SK-N-SH (cell line): ENCODE results near the gene HLA-DOB. TPM values are rescaled to one million over a fixed set of nuclear protein-coding genes. Genes with fewer than 3 reads are reported as not detected.

ENCODE experiments used
- CTCF ChIA-PET: fragments of 300-600, 350-600 bp; formaldehyde crosslinking; extraction: SDS; loops from one replicate; lab custom pipeline; 2021; lab: Yijun Ruan, JAX
- POLR2A ChIA-PET: fragments of 350-600 bp; sonication (Branson Sonifier 250); formaldehyde crosslinking; extraction: SDS; loops from one replicate; lab custom pipeline; 2020; ENCODE audit warnings: antibody characterized with exemption, inconsistent platforms; lab: Yijun Ruan, JAX
- DNase-seq: peaks from one replicate; pipeline ENCODE4 v3.0.0; 2012
- H2AFZ ChIP-seq: fragments of 200-600 bp; sonication (generic); 2 replicates; pipeline ENCODE4 v1.8.1; 2016; ENCODE audit warnings: antibody characterized with exemption, mild to moderate bottlenecking, low read depth
- H3F3A ChIP-seq: fragments of 200-600 bp; sonication (generic); replicated peaks from 2 replicates; pipeline ENCODE3; 2016; ENCODE audit warnings: antibody characterized with exemption, mild to moderate bottlenecking; ENCODE audit not compliant: insufficient read depth
- H3K27ac ChIP-seq, 2 experiments: fragments of 200-500 bp in 1 of 2; fragments of 200-600 bp in 1 of 2; sonication (Bioruptor generic) in 1 of 2; sonication (generic), shearing (Covaris generic) in 1 of 2; 2 replicates each; pipeline versions ENCODE4 v1.5.1 to v1.6.1; 2014 to 2016; ENCODE audit warnings: low read depth in 2 of 2, inconsistent platforms in 1 of 2, low read length in 1 of 2, mild to moderate bottlenecking in 1 of 2, mixed read lengths in 1 of 2
- H3K27me3 ChIP-seq: fragments of 200-600 bp; sonication (generic), shearing (Covaris generic); 2 replicates; pipeline ENCODE4 v1.6.1; 2016; ENCODE audit warnings: mixed run types; ENCODE audit not compliant: insufficient read depth
- H3K36me3 ChIP-seq, 2 experiments: fragments of 200-500 bp in 1 of 2; fragments of 200-600 bp in 1 of 2; sonication (Bioruptor generic) in 1 of 2; sonication (generic) in 1 of 2; replicated peaks in 1 of 2; 2 replicates each; pipeline versions ENCODE3 to v1.5.1; 2014 to 2016; ENCODE audit warnings: low read length in 1 of 2, mild to moderate bottlenecking in 1 of 2; ENCODE audit not compliant: insufficient read depth in 2 of 2, control insufficient read depth in 1 of 2
- H3K4me1 ChIP-seq, 2 experiments: fragments of 200-500 bp in 1 of 2; fragments of 200-600 bp in 1 of 2; sonication (Bioruptor generic) in 1 of 2; sonication (generic), shearing (Covaris generic) in 1 of 2; 2 replicates each; pipeline versions ENCODE4 v1.5.1 to v1.6.1; 2014 to 2016; ENCODE audit warnings: low read depth in 1 of 2, low read length in 1 of 2, mixed run types in 1 of 2; ENCODE audit not compliant: insufficient read depth in 2 of 2, control insufficient read depth in 1 of 2
- H3K4me2 ChIP-seq: fragments of 200-600 bp; sonication (generic), shearing (Covaris generic); 2 replicates; pipeline ENCODE4 v1.6.1; 2017; ENCODE audit warnings: mixed run types
- H3K4me3 ChIP-seq, 2 experiments: fragments of 200-500 bp in 1 of 2; fragments of 200-600 bp in 1 of 2; sonication (Bioruptor generic) in 1 of 2; sonication (generic), shearing (Covaris generic) in 1 of 2; 2 replicates each; pipeline versions ENCODE4 v1.5.1 to v1.8.1; 2014 to 2016; ENCODE audit warnings: low read depth in 2 of 2, inconsistent platforms in 1 of 2, low read length in 1 of 2, mild to moderate bottlenecking in 1 of 2, mixed read lengths in 1 of 2, moderate library complexity in 1 of 2
- H3K79me2 ChIP-seq: fragments of 200-600 bp; sonication (generic); 2 replicates; pipeline ENCODE4 v1.8.1; 2017; ENCODE audit warnings: mild to moderate bottlenecking; ENCODE audit not compliant: insufficient read depth
- H3K9ac ChIP-seq: fragments of 200-600 bp; sonication (generic); 2 replicates; pipeline ENCODE4 v1.6.1; 2017; ENCODE audit warnings: mixed run types
- H3K9me2 ChIP-seq: fragments of 200-600 bp; sonication (generic); 2 replicates; pipeline ENCODE4 v1.6.1; 2017; ENCODE audit warnings: mixed run types
- H3K9me3 ChIP-seq: fragments of 200-600 bp; sonication (generic); 2 replicates; pipeline ENCODE4 v1.6.1; 2017; ENCODE audit warnings: mixed run types, mild to moderate bottlenecking, moderate library complexity
- H4K20me1 ChIP-seq: fragments of 200-600 bp; sonication (generic); 2 replicates; pipeline ENCODE4 v1.6.1; 2017; ENCODE audit warnings: mild to moderate bottlenecking, mixed run types; ENCODE audit not compliant: insufficient read depth
- CHD2 ChIP-seq: fragments of 150-350 bp; IDR thresholded peaks from 2 replicates; pipeline ENCODE4 v1.6.1; 2018; ENCODE audit warnings: low read length; ENCODE audit not compliant: partially characterized antibody
- EP300 ChIP-seq, 2 experiments: IDR thresholded peaks; 2 replicates each; pipeline versions ENCODE4 v1.4.0 to v1.6.1; 2012; ENCODE audit warnings: borderline replicate concordance in 1 of 2, low read depth in 1 of 2, low read length in 1 of 2
- EZH2phosphoT487 ChIP-seq: fragments of 200-600 bp; sonication (generic); IDR thresholded peaks from 2 replicates; pipeline ENCODE4 v1.6.1; 2017; ENCODE audit warnings: low read depth, mixed run types, mild to moderate bottlenecking, antibody characterized with exemption, moderate library complexity, borderline replicate concordance
- FOSL2 ChIP-seq: IDR thresholded peaks from 2 replicates; pipeline ENCODE4 v1.4.0; 2012; ENCODE audit warnings: low read depth, mild to moderate bottlenecking, moderate library complexity, borderline replicate concordance
- FOXM1 ChIP-seq: IDR thresholded peaks from 2 replicates; pipeline ENCODE4 v1.4.0; 2012; ENCODE audit warnings: low read depth, mild to moderate bottlenecking
- MXI1 ChIP-seq: IDR thresholded peaks from 2 replicates; pipeline ENCODE4 v1.6.1; 2012; ENCODE audit warnings: mild to moderate bottlenecking, low read depth, low read length, improper control_type of control experiment
- RAD21 ChIP-seq: IDR thresholded peaks from 2 replicates; pipeline ENCODE4 v1.6.1; 2012; ENCODE audit warnings: mild to moderate bottlenecking, low read length
- RCOR1 ChIP-seq: fragments of 150-350 bp; IDR thresholded peaks from 2 replicates; pipeline ENCODE4 v1.6.1; 2017; ENCODE audit warnings: antibody characterized with exemption, low read length
- RFX5 ChIP-seq: IDR thresholded peaks from 2 replicates; pipeline ENCODE4 v1.6.1; 2012; ENCODE audit warnings: mild to moderate bottlenecking, improper control_type of control experiment, low read length
- YY1 ChIP-seq: IDR thresholded peaks from 2 replicates; pipeline ENCODE4 v1.4.0; 2012; ENCODE audit warnings: low read depth, mild to moderate bottlenecking
- WGBS: methylation state at CpG from one replicate; pipeline ENCODE4 v1.1.6; 2017; ENCODE audit warnings: low lambda C conversion rate; 5-methylcytosine and 5-hydroxymethylcytosine counted together
- polyA plus RNA-seq, 3 experiments: library from polyadenylated mRNA; depleted of rRNA; stranded (reverse); fragments of >200 nt; gene quantifications; 2 replicates each; pipeline ENCODE4 v1.2.3, GENCODE V29; 2012
- TF ChIP-seq, protein P1 (sequence below): IDR thresholded peaks from 2 replicates; pipeline ENCODE4 v1.6.1; 2012; ENCODE audit warnings: mild to moderate bottlenecking, low read depth, low read length, moderate library complexity
- TF ChIP-seq, protein P2 (sequence below): IDR thresholded peaks from 2 replicates; pipeline ENCODE4 v1.4.0; 2012; ENCODE audit warnings: low read depth, borderline replicate concordance
- TF ChIP-seq, protein P3 (sequence below): IDR thresholded peaks from 2 replicates; pipeline ENCODE4; 2012

HLA-DOB gene
- polyA plus RNA-seq, 1 of the 3 experiments (the other 2 are of a cell fraction), result not detected

DNA sequence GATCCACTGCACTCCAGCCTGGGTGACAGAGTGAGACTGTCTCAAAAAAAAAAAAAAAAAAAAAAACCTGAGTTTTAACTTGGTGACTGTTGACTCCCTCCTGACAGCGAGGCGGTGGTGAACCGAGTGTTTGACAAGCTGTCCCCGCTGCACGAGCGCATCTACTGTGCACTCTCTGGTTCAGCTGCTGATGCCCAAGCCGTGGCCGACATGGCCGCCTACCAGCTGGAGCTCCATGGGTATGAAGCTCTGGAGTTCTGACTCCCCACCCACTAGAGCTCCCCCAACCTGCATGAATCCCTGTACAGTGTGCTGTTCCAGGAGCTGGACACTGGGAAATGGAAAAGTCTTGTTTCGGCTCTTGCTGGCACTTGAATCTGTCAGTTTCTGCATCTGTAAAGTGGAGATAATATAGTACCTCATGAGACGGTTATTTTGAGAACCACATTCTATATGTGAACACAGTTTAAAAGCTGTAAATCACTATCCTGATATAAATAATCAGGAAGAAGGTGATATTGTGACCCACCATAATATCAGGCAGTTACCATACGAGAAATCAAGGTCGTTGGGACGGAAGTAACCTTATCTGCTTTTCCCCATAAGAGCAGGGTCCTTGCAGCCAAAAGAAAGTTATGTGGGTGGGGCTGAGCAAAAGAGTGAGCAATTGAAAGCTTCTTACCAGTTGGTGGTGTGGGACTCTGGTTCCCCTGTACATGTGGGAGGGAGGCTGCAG is 40.5 kb upstream of the HLA-DOB start (continued):
- TF ChIP-seq RAD21, result no peak
- no peak for TF ChIP-seq RCOR1
- TF ChIP-seq EP300 (IDR thresholded peaks at IDR 0.05; ENCODE audit: borderline replicate concordance in 1 of 2, low read depth in 1 of 2, low read length in 1 of 2), result no peak
- TF ChIP-seq, all 33 proteins: peak for 0

DNA sequence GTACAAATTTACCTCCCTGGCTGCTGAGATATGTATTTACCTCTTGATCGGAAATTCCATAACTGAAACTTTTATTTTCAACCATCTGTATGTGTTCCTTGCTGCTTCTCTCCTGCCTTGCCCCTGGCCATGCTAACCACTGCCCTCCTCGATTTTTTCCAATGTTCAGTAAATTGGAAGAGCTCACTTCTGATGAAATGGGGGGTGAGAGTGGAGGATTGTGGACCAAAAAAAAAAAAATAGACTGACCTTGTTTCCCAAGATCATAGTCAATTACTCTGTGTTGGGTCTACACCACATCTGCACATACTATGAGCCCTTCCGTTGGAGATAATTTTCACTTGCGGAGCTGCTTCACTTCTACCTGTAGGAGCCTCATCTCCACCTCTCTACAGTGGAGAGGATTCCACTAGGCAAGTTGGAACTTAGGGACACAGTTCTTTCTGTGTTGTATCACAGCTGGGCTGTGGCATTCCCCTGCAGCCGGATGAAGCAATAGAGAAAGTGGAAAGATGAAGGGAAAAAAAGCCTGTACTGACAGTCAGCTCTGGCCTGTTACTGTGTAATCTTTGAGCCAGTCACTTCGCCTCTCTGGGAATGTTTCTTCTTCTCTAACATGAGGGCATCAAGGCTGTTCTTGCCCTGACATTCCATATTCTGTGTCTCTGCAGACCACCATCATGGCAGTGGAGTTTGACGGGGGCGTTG is 38.8 kb upstream of the HLA-DOB start:
- no peaks in the 10 kb centered on the region for H3K9me2 ChIP-seq
- no peak overlapping the region for H3K4me2 ChIP-seq
- peaks cover 10% of the 10 kb centered on the region for H3F3A ChIP-seq
- ChIA-PET POLR2A (interaction anchor here (1.5 kb wide), 1 partner anchor 116 kb away, joined by 4 read pairs; no protein-coding TSS in a partner anchor), CTCF (interaction anchor here (0.8 to 8.3 kb wide), 11 partner anchors 8 to 129 kb away, joined by 3 to 137 read pairs (median 4); partner anchors contain the start of genes PSMB8 and TAP2)
- H3K9ac ChIP-seq, result no peak overlapping the region
- no peaks in the 10 kb centered on the region for H4K20me1 ChIP-seq
- DNase-seq, result no peak
- H3K27me3 ChIP-seq, result no peaks in the 10 kb centered on the region
- H3K9me3 ChIP-seq, result no peaks in the 10 kb centered on the region
- no peak overlapping the region for H3K27ac ChIP-seq
- H3K4me1 ChIP-seq, result peaks cover 0 to 14% of the 10 kb centered on the region in 2 experiments; a peak in 1 of 4 replicates
- no peak overlapping the region for H2AFZ ChIP-seq
- TF ChIP-seq, protein P1, sequence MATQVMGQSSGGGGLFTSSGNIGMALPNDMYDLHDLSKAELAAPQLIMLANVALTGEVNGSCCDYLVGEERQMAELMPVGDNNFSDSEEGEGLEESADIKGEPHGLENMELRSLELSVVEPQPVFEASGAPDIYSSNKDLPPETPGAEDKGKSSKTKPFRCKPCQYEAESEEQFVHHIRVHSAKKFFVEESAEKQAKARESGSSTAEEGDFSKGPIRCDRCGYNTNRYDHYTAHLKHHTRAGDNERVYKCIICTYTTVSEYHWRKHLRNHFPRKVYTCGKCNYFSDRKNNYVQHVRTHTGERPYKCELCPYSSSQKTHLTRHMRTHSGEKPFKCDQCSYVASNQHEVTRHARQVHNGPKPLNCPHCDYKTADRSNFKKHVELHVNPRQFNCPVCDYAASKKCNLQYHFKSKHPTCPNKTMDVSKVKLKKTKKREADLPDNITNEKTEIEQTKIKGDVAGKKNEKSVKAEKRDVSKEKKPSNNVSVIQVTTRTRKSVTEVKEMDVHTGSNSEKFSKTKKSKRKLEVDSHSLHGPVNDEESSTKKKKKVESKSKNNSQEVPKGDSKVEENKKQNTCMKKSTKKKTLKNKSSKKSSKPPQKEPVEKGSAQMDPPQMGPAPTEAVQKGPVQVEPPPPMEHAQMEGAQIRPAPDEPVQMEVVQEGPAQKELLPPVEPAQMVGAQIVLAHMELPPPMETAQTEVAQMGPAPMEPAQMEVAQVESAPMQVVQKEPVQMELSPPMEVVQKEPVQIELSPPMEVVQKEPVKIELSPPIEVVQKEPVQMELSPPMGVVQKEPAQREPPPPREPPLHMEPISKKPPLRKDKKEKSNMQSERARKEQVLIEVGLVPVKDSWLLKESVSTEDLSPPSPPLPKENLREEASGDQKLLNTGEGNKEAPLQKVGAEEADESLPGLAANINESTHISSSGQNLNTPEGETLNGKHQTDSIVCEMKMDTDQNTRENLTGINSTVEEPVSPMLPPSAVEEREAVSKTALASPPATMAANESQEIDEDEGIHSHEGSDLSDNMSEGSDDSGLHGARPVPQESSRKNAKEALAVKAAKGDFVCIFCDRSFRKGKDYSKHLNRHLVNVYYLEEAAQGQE, result no peak
- TF ChIP-seq YY1 (no peak), RFX5 (no peak), EZH2phosphoT487 (no peak), RAD21 (no peak), CHD2 (no peak), EP300 (IDR thresholded peaks at IDR 0.05; ENCODE audit: borderline replicate concordance in 1 of 2, low read depth in 1 of 2, low read length in 1 of 2) (no peak), FOXM1 (no peak), FOSL2 (no peak), MXI1 (no peak)
- TF ChIP-seq, protein P2, sequence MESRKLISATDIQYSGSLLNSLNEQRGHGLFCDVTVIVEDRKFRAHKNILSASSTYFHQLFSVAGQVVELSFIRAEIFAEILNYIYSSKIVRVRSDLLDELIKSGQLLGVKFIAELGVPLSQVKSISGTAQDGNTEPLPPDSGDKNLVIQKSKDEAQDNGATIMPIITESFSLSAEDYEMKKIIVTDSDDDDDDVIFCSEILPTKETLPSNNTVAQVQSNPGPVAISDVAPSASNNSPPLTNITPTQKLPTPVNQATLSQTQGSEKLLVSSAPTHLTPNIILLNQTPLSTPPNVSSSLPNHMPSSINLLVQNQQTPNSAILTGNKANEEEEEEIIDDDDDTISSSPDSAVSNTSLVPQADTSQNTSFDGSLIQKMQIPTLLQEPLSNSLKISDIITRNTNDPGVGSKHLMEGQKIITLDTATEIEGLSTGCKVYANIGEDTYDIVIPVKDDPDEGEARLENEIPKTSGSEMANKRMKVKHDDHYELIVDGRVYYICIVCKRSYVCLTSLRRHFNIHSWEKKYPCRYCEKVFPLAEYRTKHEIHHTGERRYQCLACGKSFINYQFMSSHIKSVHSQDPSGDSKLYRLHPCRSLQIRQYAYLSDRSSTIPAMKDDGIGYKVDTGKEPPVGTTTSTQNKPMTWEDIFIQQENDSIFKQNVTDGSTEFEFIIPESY, result no peak
- TF ChIP-seq, protein P3, sequence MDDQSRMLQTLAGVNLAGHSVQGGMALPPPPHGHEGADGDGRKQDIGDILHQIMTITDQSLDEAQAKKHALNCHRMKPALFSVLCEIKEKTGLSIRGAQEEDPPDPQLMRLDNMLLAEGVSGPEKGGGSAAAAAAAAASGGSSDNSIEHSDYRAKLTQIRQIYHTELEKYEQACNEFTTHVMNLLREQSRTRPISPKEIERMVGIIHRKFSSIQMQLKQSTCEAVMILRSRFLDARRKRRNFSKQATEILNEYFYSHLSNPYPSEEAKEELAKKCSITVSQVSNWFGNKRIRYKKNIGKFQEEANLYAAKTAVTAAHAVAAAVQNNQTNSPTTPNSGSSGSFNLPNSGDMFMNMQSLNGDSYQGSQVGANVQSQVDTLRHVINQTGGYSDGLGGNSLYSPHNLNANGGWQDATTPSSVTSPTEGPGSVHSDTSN, result no peak
- peaks cover 4% of the 10 kb centered on the region; the same call in 1 of the 2 replicates for H3K79me2 ChIP-seq
- WGBS, result 76% methylated on average over 8 of the region's 8 CpGs
- H3K36me3 ChIP-seq, result peaks cover under 1 to 3% of the 10 kb centered on the region in 2 experiments
- no peak overlapping the region for H3K4me3 ChIP-seq
